NCI-H146 (cell line): Measurements from ENCODE around the gene ZNF512B.

ENCODE experiments used
- DNase-seq: peaks from one replicate; lab custom pipeline; 2025; lab: John Stamatoyannopoulos, UW

Gene ZNF512B

GRCh38 chr20:63950701-63951397 lies 18.9 kb downstream of the ZNF512B start:
- DNase-seq, result no peak

- DNase-seq, result no peak
These were observed 21.9 kb downstream of the ZNF512B start for GRCh38 chr20:63947638-63948456.

- DNase-seq, result no peak
These were observed 22.6 kb downstream of the ZNF512B start for GRCh38 chr20:63946986-63947637.

GRCh38 chr20:63945921-63946920 lies 23.5 kb downstream of the ZNF512B start:
- no peak for DNase-seq

DNA sequence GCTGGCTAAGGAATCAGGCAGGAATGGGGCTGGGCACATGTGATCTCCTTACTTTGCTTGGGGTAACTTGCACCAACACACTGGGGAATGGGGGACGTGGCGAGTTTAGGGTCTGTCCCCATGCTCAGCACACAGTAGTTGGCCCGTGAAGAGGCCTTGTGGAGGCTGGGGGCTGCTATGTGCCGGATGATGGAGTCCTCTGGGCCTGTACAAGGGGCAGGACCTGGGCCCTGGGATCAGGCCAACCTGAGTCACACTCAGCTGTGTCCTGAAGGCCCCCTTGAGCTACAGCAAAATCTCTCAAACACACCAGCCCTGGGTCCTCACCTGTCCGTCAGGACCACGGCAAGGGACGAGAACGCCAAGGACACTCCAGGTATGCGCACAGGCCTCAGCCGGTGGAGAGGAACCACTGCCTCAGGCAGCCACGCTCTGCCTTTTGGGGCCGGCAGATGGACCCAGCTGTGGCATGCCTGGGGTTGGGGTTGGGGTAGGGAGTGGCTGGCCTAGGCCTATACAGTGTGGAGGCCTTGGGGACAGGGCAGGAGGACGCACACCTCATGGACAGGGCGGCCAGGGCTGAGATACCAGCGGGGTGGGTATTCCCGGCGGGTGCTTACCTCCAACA lies 24.6 kb downstream of the ZNF512B start:
- DNase-seq, result no peak

DNA sequence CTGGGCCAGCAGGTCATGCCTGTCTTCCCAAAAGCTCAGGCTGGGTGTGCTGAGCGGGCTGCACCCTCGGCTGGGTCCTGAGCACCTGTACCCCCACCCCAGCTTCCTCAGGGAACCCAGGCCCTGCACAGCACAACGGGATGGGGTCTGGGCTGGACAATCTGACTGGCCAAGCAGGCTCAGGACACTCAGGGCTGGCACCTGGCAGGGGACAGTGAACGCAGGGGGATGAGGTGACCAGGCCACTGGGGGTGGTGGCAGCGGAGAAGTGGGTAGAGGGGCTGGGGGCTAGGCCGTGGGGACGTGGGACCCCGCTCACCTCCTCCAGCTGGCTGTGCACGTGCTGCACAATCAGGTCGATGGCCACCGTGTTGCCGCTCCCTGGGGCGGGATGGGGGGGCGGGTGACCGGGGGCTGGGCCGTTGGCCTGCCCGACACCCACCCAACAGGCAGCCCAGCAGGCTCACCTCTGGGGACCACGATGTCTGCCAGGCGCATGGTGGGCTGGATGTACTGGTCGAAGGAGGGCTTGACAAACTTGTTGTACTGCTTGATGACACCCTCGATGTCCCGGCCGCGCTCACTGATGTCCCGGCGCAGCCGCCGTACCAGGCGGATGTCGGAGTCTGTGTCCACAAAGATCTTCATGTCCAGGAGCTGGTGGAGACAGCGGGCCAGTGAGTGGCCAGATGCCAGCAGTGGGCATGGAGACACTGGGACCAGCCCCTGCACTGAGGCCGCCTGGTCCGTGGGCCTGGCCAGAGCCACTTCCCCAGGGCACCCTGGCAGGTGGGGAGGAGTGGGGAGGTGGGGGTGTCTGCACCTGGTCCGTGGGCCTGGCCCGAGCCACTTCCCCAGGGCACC lies 25.4 kb downstream of the ZNF512B start:
- DNase-seq, result no peak

DNA sequence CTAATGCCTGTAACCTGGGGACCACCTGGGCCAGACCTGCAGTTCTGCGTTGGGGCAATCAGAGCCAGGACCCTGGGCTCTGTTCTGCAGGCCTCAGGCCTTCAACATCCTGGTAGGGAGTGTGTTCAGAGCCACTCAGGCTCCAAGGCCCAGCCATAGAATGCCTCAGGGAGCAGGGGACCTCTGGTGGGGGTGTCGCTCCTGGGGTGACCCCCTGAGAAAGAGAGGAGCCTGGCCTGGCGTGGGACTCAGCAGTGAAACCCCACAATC lies 26.0 kb downstream of the ZNF512B start:
- no peak for DNase-seq

GRCh38 chr20:63942969-63943807 lies 26.5 kb downstream of the ZNF512B start:
- no peak for DNase-seq

DNA sequence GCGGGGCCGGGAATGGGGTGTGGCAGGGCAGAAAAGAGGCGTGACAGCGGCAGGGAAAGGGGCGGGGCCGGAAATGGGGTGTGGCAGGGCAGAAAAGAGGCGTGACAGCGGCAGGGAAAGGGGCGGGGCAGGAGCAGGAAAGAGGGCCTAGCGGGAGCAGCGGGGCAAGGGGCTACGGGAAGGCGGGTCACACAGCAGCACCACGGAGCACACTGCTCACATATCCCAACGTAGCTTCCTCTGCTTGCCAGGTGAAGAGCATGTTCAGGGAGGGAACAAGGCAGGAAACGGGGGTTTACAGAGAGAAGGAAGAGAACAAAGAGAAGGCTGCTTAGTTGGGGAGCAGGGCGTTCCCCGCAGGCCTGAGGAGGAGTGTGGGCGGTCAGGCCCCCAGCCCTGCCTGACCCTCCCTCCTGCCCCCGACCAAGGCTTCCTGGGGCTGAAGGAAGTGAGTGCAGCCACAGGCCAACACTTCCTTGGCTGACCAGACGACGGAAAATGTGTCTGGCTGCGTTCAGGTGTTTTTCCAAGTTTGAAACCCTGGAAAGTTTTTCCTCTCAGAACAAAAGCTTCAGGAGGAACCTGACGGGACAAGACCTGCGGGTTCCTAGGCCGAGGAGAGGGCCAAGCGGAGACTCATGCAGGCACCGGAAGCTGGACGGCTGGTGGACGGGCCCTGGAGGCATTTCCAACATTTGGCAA lies 27.3 kb downstream of the ZNF512B start:
- DNase-seq, result no peak

DNA sequence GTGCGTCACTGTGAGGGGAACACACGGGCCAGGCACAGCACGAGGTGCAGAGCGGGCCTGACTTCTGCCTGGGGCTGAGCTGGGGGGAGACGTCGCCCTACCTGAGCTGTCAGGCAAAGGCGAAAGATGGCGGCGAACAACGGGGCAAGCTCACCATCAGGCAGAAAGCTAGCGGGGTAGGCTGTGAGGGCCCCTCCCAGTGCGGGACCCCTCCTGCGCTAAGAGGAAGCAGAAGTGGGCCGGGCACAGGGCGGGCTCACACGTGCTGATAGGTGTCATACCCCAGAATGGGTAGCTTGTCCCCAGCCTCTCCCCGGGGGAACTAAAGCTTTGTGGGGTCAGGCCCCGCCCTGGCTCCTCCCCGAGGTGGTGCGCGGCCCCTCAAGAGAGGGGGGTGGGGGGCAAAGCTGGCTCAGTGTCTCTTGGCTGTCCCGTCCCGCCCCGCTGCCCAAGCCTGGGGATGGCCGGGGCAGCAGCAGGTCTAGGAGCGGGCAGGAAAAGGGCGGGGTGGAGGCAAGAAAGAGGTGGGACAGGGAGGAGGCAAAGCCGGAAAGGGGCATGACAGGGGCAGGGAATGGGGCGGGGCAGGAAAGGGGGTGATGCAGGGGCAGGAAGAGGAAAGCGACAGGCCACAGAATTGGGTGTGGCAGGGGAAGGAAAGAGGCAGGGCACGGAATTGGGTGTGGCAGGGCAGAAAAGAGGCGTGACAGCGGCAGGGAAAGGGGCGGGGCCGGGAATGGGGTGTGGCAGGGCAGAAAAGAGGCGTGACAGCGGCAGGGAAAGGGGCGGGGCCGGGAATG lies 28.2 kb downstream of the ZNF512B start:
- no peak for DNase-seq

DNA sequence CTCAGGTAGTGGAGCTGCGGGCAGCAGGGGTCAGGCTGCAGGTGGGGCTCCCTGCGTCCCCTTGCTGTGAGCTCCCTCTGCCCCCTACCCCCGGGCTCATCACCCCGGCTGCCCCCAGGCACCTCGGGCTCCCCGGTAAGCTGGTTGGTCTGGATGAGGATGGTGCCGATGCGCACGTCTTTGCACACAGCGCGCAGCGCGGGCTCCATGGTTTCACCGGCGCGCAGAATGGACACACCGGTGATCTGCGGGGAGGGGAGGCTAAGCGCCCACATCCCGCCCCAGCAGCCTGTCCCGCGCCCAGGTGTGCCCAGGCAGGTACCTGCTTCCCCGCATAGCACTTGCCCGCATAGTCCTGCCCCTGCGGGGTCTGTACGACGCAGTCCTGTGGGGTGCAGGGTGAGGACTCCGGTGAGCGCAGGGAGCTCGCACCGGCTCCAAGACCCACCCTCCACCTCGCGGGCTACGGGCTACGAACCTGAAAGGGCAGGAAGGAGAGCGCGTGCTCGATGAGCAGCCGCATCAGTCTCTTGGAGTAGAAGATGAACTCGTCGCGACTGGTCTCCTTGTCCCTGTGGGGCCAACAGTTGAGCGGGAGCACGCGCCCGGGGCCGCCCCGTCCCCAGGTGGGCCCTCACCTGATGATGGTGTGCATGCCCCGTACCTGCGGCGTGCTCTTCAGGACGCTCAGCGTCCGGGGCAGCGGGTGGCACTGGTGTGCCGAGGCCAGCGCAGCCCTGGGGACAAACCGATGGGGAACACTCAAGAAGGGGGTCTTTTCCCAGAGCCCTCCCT lies 29.1 kb downstream of the ZNF512B start:
- DNase-seq, result no peak

DNA sequence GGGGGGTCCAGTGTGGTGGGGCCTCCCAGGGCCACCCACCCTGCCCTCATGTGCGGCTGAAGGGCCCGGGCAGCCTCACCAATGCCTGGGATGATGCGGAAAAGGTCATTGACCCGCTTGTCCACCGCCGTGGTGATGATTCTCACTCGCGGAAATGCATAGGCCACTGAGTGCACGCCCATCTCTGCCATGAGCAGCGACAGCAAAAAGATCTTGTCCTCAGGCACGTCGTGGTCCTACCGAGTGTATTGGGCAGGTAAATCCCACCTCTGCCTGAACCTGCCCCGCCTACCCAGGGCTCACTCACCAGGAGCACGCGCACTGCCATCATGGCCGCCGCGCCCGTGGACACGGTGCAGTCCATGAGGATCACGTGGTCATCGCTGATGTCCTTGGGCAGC lies 29.7 kb downstream of the ZNF512B start:
- DNase-seq, result no peak

DNA sequence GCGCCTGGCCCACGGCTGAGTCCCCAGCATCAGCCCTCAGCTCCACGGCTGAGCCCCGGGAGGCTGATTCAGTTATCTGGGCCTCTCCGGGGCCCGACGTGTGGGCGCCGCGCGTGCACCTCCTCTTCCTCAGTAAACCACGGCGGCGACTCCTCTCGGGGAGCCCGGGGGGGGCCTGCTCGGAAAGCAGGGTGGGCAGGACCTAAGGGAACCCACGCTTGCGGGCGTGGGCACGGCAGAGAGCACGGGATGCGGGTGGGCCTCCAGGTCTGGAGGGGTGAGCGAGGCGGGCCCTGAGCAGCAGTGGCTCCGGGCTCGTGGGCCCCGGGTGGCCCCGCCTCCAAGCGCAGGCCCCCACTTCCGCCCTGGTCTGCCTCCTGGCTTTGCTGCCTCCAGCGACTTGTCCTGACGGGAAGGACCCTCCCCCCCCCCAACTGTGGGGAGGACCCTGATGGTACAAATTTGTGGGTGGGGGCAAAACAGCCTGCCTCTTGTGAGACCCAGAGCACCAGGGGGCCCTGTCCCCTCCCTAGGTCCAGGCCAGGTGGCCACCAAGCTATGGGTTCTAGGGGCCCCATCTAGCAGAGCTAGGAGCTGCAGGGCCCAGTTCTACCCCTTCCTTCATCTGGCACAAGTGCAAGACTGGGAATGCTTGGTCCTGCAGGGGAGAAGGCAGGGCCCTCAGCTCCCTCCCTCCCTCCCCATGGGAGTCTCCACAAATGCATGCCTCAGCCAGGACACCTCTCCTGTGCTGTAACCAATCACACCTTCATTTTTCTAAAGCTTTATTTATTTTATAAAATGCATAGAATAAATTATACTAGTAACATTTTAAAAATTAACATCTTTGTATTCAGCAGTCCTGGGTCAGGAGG lies 30.4 kb downstream of the ZNF512B start:
- no peak for DNase-seq

DNA sequence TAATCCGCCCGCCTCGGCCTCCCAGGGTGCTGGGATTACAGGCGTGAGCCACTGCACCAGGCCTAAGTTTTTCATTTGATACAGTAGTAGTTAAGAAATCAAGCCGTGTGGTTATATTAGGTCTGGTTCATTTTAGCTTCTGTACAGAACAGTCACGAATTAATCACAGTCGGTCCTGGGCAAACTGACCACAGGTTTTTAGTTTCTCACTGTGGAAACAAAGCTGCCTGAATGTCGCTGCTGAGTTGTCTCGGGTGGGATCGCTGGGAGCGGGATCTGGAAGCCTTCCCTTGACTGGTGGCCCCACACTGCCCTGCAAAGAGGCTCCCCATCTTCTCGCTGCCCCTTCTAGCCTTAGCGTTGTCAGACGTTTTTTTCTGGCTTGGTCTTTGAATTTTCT lies 32.1 kb downstream of the ZNF512B start:
- DNase-seq, result no peak

DNA sequence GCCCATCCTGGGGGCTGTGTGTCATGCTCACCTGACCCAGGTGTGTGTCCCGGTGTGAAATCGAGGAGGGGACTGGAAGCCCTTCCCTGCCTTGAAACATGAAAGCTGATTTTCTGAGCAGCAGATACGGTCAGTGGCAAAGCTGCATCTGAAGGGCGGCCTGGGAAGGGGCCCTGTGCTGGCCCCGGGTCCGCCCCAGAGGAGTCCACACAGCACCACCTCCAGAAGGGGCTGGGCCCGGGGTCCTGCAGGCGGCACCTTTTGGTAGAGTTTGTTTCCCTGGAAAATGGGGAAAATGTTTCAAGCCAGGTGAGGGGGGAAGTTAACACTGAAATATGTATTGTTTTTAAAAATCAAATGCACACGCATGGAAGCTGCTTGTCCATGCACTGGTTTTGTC lies 34.3 kb downstream of the ZNF512B start:
- DNase-seq, result no peak
